ENCODE measurements around the gene CKMT2. TPM values are rescaled to one million over a fixed set of nuclear protein-coding genes. Genes with fewer than 3 reads are reported as not detected.

The CKMT2 gene
- total and polyA plus RNA-seq, 9 donors, result 37.0 to 91.3 (median 62.5) TPM

DNA sequence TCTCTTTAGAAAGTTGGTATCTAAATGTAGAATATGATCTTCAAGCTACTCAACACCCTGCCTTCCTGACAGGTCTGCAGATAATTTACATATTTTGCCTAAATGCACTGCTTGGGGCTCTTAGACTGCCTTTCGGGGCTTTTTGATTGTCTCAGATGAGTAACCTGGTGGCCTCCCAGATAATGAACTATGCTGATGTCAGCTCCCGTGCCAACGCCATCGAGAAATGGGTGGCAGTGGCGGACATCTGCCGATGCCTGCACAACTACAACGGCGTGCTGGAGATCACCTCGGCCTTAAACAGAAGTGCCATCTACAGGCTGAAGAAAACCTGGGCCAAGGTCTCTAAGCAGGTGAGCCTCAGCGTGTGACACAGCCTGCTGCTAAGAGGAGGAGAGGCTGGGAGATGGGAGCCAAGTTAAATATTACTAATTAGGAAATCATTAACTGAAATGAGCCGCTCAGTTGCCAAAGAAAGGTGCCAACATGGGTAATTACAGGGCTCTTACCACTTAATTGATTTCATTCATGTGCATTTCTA lies 20.8 kb upstream of the CKMT2 start:
- Histone ChIP-seq H3K27ac (ENCODE audit: low read length) (no peak overlapping the region), H3K4me1 (ENCODE audit: control insufficient read depth, insufficient read depth, low read length) (no peaks in the 10 kb centered on the region), H3K9me3 (replicated peaks; ENCODE audit: control insufficient read depth, low read depth, low read length) (no peaks in the 10 kb centered on the region), H3K4me3 (ENCODE audit: low read length) (no peak overlapping the region), H3K27me3 (ENCODE audit: control insufficient read depth, insufficient read depth, low read length) (no peaks in the 10 kb centered on the region), H3K36me3 (ENCODE audit: control insufficient read depth, insufficient read depth, low read length) (no peaks in the 10 kb centered on the region)
- WGBS (ENCODE audit: insufficient coverage), result 87% methylated on average over 9 of the region's 11 CpGs
- DNase-seq, result no peak

DNA sequence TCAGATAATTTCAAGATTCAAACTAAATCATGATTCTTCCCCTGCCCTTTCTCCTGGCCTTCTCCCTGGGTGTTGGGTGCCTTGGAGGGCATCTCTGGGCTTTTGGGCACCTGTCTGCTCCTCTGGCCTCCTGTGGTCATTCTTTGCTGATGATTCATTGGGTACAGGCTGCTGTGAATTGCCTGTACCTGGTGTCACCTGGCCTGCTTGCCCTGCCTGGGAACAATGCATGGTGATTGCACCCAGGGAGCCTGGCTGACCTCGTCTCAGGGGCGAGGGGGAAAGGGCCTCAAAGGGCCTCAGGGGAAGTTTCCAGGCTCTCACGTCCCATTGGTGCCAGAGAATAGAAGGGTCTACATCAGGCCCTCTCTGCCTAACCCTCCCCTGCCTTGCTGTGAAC lies 20.1 kb upstream of the CKMT2 start:
- no peak for DNase-seq
- Histone ChIP-seq H3K4me3 (ENCODE audit: low read length) (no peak overlapping the region), H3K27ac (ENCODE audit: low read length) (no peak overlapping the region), H3K9me3 (replicated peaks; ENCODE audit: control insufficient read depth, low read depth, low read length) (no peaks in the 10 kb centered on the region), H3K4me1 (ENCODE audit: control insufficient read depth, insufficient read depth, low read length) (no peaks in the 10 kb centered on the region), H3K27me3 (ENCODE audit: control insufficient read depth, insufficient read depth, low read length) (no peaks in the 10 kb centered on the region), H3K36me3 (ENCODE audit: control insufficient read depth, insufficient read depth, low read length) (no peaks in the 10 kb centered on the region)
- no CpG with 5 or more reads among the region's 3 CpGs for WGBS (ENCODE audit: insufficient coverage)

GRCh38 chr5:81214848-81215247 lies 18.3 kb upstream of the CKMT2 start:
- Histone ChIP-seq H3K9me3 (replicated peaks; ENCODE audit: control insufficient read depth, low read depth, low read length) (no peaks in the 10 kb centered on the region), H3K27ac (ENCODE audit: low read length) (no peak overlapping the region), H3K4me1 (ENCODE audit: control insufficient read depth, insufficient read depth, low read length) (no peaks in the 10 kb centered on the region), H3K4me3 (ENCODE audit: low read length) (no peak overlapping the region), H3K36me3 (ENCODE audit: control insufficient read depth, insufficient read depth, low read length) (no peaks in the 10 kb centered on the region), H3K27me3 (ENCODE audit: control insufficient read depth, insufficient read depth, low read length) (no peaks in the 10 kb centered on the region)
- 91% methylated on average over 5 of the region's 8 CpGs for WGBS (ENCODE audit: insufficient coverage)
- no peak for DNase-seq

DNA sequence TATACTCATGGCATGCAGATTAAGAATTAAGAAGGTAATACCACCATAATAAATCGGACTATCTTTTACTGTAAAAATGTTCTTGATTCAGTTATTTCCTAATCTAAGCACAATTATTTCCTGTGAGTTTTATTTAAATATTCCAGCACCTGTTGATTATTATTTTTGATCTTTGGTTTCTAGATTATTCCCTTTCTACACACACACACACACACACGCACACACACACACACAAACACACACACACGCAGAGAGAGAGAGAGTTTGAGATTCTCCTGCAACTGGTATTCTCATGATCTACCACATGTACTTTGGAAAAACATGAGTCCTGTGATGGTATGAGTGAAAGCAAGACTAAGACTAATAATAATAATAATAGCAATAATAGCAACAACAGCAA lies 17.0 kb upstream of the CKMT2 start:
- H3K27ac ChIP-seq (ENCODE audit: low read length), result no peak overlapping the region
- no peaks in the 10 kb centered on the region for H3K36me3 ChIP-seq (ENCODE audit: control insufficient read depth, insufficient read depth, low read length)
- H3K4me1 ChIP-seq (ENCODE audit: control insufficient read depth, insufficient read depth, low read length), result no peaks in the 10 kb centered on the region
- H3K9me3 ChIP-seq (replicated peaks; ENCODE audit: control insufficient read depth, low read depth, low read length), result no peaks in the 10 kb centered on the region
- no peak for DNase-seq
- no peaks in the 10 kb centered on the region for H3K27me3 ChIP-seq (ENCODE audit: control insufficient read depth, insufficient read depth, low read length)
- no CpG with 5 or more reads among the region's 3 CpGs for WGBS (ENCODE audit: insufficient coverage)
- H3K4me3 ChIP-seq (ENCODE audit: low read length), result no peak overlapping the region

- 80% methylated on average over 2 of the region's 3 CpGs for WGBS (ENCODE audit: insufficient coverage)
- no peak overlapping the region for H3K27ac ChIP-seq (ENCODE audit: low read length)
- DNase-seq, result no peak
- H3K4me3 ChIP-seq (ENCODE audit: low read length), result no peak overlapping the region
- H3K9me3 ChIP-seq (replicated peaks; ENCODE audit: control insufficient read depth, low read depth, low read length), result no peaks in the 10 kb centered on the region
- H3K27me3 ChIP-seq (ENCODE audit: control insufficient read depth, insufficient read depth, low read length), result no peaks in the 10 kb centered on the region
- H3K36me3 ChIP-seq (ENCODE audit: control insufficient read depth, insufficient read depth, low read length), result no peaks in the 10 kb centered on the region
- no peaks in the 10 kb centered on the region for H3K4me1 ChIP-seq (ENCODE audit: control insufficient read depth, insufficient read depth, low read length)
Measured at GRCh38 chr5:81219389-81219788, 13.7 kb upstream of the CKMT2 start.

GRCh38 chr5:81222285-81222684 lies 10.8 kb upstream of the CKMT2 start:
- no peak overlapping the region for H3K27ac ChIP-seq (ENCODE audit: low read length)
- H3K9me3 ChIP-seq (replicated peaks; ENCODE audit: control insufficient read depth, low read depth, low read length), result no peaks in the 10 kb centered on the region
- no peaks in the 10 kb centered on the region for H3K27me3 ChIP-seq (ENCODE audit: control insufficient read depth, insufficient read depth, low read length)
- no peak overlapping the region for H3K4me3 ChIP-seq (ENCODE audit: low read length)
- H3K4me1 ChIP-seq (ENCODE audit: control insufficient read depth, insufficient read depth, low read length), result no peaks in the 10 kb centered on the region
- H3K36me3 ChIP-seq (ENCODE audit: control insufficient read depth, insufficient read depth, low read length), result no peaks in the 10 kb centered on the region
- DNase-seq, result no peak

DNA sequence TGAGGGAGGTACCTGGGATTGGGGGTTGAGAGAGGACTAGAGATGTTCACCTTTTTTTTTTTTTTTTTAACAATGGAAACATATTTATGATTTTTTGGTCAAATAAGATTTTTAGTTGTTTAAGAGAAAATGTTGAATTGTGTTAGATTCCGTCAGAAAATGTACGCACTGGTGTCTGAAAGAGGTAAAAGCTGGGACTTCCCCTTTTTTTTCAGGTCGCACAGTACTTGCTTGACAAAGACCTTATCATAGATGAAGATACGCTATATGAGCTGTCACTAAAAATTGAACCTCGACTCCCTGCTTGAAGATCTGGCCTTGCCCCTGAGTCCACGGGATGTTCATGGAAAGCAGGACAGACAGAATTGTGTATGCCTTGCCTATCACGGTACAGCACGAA lies 7.7 kb upstream of the CKMT2 start:
- H3K9me3 ChIP-seq (replicated peaks; ENCODE audit: control insufficient read depth, low read depth, low read length), result no peaks in the 10 kb centered on the region
- no peak for DNase-seq
- H3K4me1 ChIP-seq (ENCODE audit: control insufficient read depth, insufficient read depth, low read length), result no peaks in the 10 kb centered on the region
- no peak overlapping the region for H3K27ac ChIP-seq (ENCODE audit: low read length)
- no peaks in the 10 kb centered on the region for H3K36me3 ChIP-seq (ENCODE audit: control insufficient read depth, insufficient read depth, low read length)
- WGBS (ENCODE audit: insufficient coverage), result 94% methylated on average over 5 of the region's 8 CpGs
- H3K27me3 ChIP-seq (ENCODE audit: control insufficient read depth, insufficient read depth, low read length), result no peaks in the 10 kb centered on the region
- no peak overlapping the region for H3K4me3 ChIP-seq (ENCODE audit: low read length)

GRCh38 chr5:81226286-81226685 lies 6.8 kb upstream of the CKMT2 start:
- H3K4me1 ChIP-seq (ENCODE audit: control insufficient read depth, insufficient read depth, low read length), result peaks cover 4% of the 10 kb centered on the region
- no peak for DNase-seq
- no peak overlapping the region for H3K27ac ChIP-seq (ENCODE audit: low read length)
- H3K27me3 ChIP-seq (ENCODE audit: control insufficient read depth, insufficient read depth, low read length), result no peaks in the 10 kb centered on the region
- no peaks in the 10 kb centered on the region for H3K36me3 ChIP-seq (ENCODE audit: control insufficient read depth, insufficient read depth, low read length)
- H3K9me3 ChIP-seq (replicated peaks; ENCODE audit: control insufficient read depth, low read depth, low read length), result no peaks in the 10 kb centered on the region
- no peak overlapping the region for H3K4me3 ChIP-seq (ENCODE audit: low read length)
- no CpG with 5 or more reads among the region's 2 CpGs for WGBS (ENCODE audit: insufficient coverage)

- no peak overlapping the region for H3K4me3 ChIP-seq (ENCODE audit: low read length)
- no CpG with 5 or more reads among the region's 1 CpG for WGBS (ENCODE audit: insufficient coverage)
- no peaks in the 10 kb centered on the region for H3K27me3 ChIP-seq (ENCODE audit: control insufficient read depth, insufficient read depth, low read length)
- H3K9me3 ChIP-seq (replicated peaks; ENCODE audit: control insufficient read depth, low read depth, low read length), result no peaks in the 10 kb centered on the region
- no peaks in the 10 kb centered on the region for H3K36me3 ChIP-seq (ENCODE audit: control insufficient read depth, insufficient read depth, low read length)
- DNase-seq, result no peak
- peaks cover 9% of the 10 kb centered on the region for H3K4me1 ChIP-seq (ENCODE audit: control insufficient read depth, insufficient read depth, low read length)
- no peak overlapping the region for H3K27ac ChIP-seq (ENCODE audit: low read length)
Measured at GRCh38 chr5:81226949-81227348, 6.2 kb upstream of the CKMT2 start.

DNA sequence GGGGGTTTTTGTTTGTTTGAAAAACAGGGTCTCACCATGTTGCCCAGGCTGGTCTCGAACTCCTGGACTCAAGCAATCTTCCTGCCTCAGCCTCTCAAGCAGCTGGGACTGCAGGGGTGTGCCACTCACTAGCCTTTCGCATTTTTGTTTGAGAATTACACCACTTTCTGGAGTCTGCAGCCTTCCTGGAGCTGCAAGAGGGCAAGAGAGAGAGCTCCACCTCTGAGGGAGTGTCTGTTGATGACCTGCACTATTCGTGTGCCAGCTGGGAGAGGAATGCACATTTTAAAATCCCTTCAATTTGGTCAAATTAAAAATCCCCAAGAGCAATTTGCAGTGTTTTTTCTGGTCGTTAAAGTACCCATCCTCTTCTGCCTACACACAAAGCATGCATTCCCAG lies 5.0 kb upstream of the CKMT2 start:
- no peaks in the 10 kb centered on the region for H3K36me3 ChIP-seq (ENCODE audit: control insufficient read depth, insufficient read depth, low read length)
- no peak for DNase-seq
- no peak overlapping the region for H3K4me3 ChIP-seq (ENCODE audit: low read length)
- 56% methylated on average over 3 of the region's 4 CpGs for WGBS (ENCODE audit: insufficient coverage)
- no peaks in the 10 kb centered on the region for H3K9me3 ChIP-seq (replicated peaks; ENCODE audit: control insufficient read depth, low read depth, low read length)
- H3K27ac ChIP-seq (ENCODE audit: low read length), result no peak overlapping the region
- peaks cover 21% of the 10 kb centered on the region for H3K4me1 ChIP-seq (ENCODE audit: control insufficient read depth, insufficient read depth, low read length)
- H3K27me3 ChIP-seq (ENCODE audit: control insufficient read depth, insufficient read depth, low read length), result no peaks in the 10 kb centered on the region

DNA sequence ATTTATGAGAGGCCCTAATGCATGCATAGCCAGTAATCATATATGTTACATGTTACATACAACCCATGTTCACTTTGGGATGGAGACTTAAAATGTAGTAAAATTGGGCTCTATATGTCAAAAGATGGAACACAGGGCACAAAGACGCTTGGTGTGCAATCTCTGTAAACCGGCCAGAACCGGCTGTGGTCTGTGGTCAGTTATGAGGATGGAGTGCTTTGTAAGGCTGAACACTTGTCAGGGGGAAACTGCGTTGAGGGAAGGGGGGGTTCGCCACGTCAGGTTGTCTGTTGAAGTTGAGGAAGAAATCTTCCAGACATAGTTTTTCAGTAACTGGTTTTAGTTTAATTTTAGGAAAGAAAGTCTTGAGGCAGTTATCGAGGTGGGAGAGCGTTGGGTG lies 2.7 kb upstream of the CKMT2 start:
- no peak for DNase-seq

More for the DNA sequence above, 2.7 kb upstream of the CKMT2 start:
- peaks cover 43% of the 10 kb centered on the region for H3K4me1 ChIP-seq (ENCODE audit: control insufficient read depth, insufficient read depth, low read length)
- 63% methylated on average over 5 of the region's 8 CpGs for WGBS (ENCODE audit: insufficient coverage)
- no peaks in the 10 kb centered on the region for H3K27me3 ChIP-seq (ENCODE audit: control insufficient read depth, insufficient read depth, low read length)
- no peaks in the 10 kb centered on the region for H3K9me3 ChIP-seq (replicated peaks; ENCODE audit: control insufficient read depth, low read depth, low read length)
- no peak overlapping the region for H3K27ac ChIP-seq (ENCODE audit: low read length)
- peaks cover 3% of the 10 kb centered on the region for H3K36me3 ChIP-seq (ENCODE audit: control insufficient read depth, insufficient read depth, low read length)
- no peak overlapping the region for H3K4me3 ChIP-seq (ENCODE audit: low read length)
